Measurements from ENCODE around the gene RFX2.

Gene RFX2

DNA sequence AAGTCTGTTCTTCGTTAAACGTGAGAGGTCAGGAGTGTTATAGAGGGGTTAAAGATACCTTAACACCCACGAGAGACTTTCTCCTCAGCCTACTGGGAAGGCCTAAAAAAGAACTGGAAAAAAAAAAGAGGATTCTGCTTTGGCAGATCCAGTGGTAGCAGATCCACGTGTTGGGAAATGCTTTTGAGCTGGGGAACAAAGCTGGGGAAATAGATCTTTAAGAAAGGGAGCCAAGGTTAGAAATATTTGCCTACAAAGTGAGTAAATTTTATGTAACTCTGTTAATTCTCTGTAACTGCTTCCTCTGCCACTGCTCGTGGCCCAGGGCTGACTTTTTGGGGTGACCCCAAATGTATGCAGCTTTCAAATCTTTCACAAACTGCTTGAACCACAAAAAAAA is 11.7 kb downstream of the RFX2 start:
- TF ChIP-seq RARB (CRISPR knock-in tag; IDR thresholded peaks at IDR 0.05) (no peak), CSRNP3 (CRISPR knock-in tag; IDR thresholded peaks at IDR 0.05) (no peak), ZFP3 (CRISPR knock-in tag; IDR thresholded peaks at IDR 0.05) (no peak), ARNTL (CRISPR knock-in tag; IDR thresholded peaks at IDR 0.05; ENCODE audit: borderline replicate concordance, low read depth) (no peak)
- TF ChIP-seq, protein P1, sequence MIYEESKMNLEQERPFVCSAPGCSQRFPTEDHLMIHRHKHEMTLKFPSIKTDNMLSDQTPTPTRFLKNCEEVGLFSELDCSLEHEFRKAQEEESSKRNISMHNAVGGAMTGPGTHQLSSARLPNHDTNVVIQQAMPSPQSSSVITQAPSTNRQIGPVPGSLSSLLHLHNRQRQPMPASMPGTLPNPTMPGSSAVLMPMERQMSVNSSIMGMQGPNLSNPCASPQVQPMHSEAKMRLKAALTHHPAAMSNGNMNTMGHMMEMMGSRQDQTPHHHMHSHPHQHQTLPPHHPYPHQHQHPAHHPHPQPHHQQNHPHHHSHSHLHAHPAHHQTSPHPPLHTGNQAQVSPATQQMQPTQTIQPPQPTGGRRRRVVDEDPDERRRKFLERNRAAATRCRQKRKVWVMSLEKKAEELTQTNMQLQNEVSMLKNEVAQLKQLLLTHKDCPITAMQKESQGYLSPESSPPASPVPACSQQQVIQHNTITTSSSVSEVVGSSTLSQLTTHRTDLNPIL (CRISPR knock-in tag; IDR thresholded peaks at IDR 0.05; ENCODE audit: low read depth) = no peak
- no peak for ATAC-seq

DNA sequence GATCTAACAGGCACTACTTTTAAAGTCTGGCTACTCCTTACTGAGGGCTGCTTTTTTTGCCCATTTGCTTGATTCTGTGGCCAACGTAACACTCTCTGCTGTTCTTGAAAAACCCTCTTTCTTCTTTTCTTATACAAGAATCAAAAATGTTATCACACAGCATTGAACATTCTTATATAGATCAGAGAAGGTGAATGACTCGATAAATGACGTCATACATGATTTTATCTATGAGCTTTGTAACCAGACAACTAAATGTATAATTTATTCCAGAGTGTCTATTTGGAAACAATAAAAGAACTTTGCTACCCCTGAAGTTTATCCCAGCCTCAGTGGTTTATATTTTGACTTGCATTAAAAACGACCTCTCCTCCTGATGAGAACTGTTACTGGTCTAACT is 12.4 kb downstream of the RFX2 start:
- ATAC-seq = no peak
- TF ChIP-seq POU6F1 (CRISPR knock-in tag; IDR thresholded peaks at IDR 0.05; ENCODE audit: borderline replicate concordance, low read depth) = no peak
- TF ChIP-seq CSRNP3 (CRISPR knock-in tag; IDR thresholded peaks at IDR 0.05) = no peak
- TF ChIP-seq ZNF565 (CRISPR knock-in tag; conservative IDR thresholded peaks at IDR 0.05; ENCODE audit: low read depth) = no peak
- no peak for TF ChIP-seq GLIS3 (CRISPR knock-in tag; IDR thresholded peaks at IDR 0.05)
- no peak for TF ChIP-seq TCF4 (CRISPR knock-in tag; IDR thresholded peaks at IDR 0.05; ENCODE audit: borderline replicate concordance)
- no peak for TF ChIP-seq CSDC2 (CRISPR knock-in tag; IDR thresholded peaks at IDR 0.05)
- no peak for TF ChIP-seq PPARA (CRISPR knock-in tag; IDR thresholded peaks at IDR 0.05; ENCODE audit: borderline replicate concordance)
- no peak for TF ChIP-seq ISL1 (CRISPR knock-in tag; IDR thresholded peaks at IDR 0.05)

- no peak for ATAC-seq
- TF ChIP-seq, protein P1 (CRISPR knock-in tag; IDR thresholded peaks at IDR 0.05; ENCODE audit: low read depth) = no peak
- TF ChIP-seq ISL1 (CRISPR knock-in tag; IDR thresholded peaks at IDR 0.05) (no peak), ZNF70 (CRISPR knock-in tag; IDR thresholded peaks at IDR 0.05) (no peak), RARB (CRISPR knock-in tag; IDR thresholded peaks at IDR 0.05) (no peak), PPARA (CRISPR knock-in tag; IDR thresholded peaks at IDR 0.05; ENCODE audit: borderline replicate concordance) (no peak), BACH2 (CRISPR knock-in tag; IDR thresholded peaks at IDR 0.05; ENCODE audit: borderline replicate concordance) (no peak), CSRNP3 (CRISPR knock-in tag; IDR thresholded peaks at IDR 0.05) (no peak), ZNF8 (CRISPR knock-in tag; IDR thresholded peaks at IDR 0.05) (no peak), TOX (CRISPR knock-in tag; IDR thresholded peaks at IDR 0.05; ENCODE audit: borderline replicate concordance) (no peak), ZFP3 (CRISPR knock-in tag; IDR thresholded peaks at IDR 0.05) (no peak), ZC3H10 (CRISPR knock-in tag; IDR thresholded peaks at IDR 0.05) (no peak), CSDC2 (CRISPR knock-in tag; IDR thresholded peaks at IDR 0.05) (no peak), OSR1 (CRISPR knock-in tag; IDR thresholded peaks at IDR 0.05) (no peak), ARNTL (CRISPR knock-in tag; IDR thresholded peaks at IDR 0.05; ENCODE audit: borderline replicate concordance, low read depth) (no peak), TSHZ2 (CRISPR knock-in tag; IDR thresholded peaks at IDR 0.05) (no peak), GLIS3 (CRISPR knock-in tag; IDR thresholded peaks at IDR 0.05) (no peak), ESRRG (CRISPR knock-in tag; IDR thresholded peaks at IDR 0.05) (no peak), TCF4 (CRISPR knock-in tag; IDR thresholded peaks at IDR 0.05; ENCODE audit: borderline replicate concordance) (no peak)
Observed at GRCh38 chr19:6095760-6096159, 14.5 kb downstream of the RFX2 start.
